GM19099 (cell line): ENCODE measurements around the gene UBR4.

Experiments used
- POLR2A ChIP-seq: IDR thresholded peaks from 3 replicates; pipeline ENCODE4 v1.6.1; 2011; ENCODE audit warnings: low read depth; ENCODE audit not compliant: insufficient read length; ENCODE audit errors: extremely low read depth

UBR4 gene

GRCh38 chr1:19055701-19056100, 154.4 kb downstream of the UBR4 start:
- TF ChIP-seq POLR2A: no peak

DNA sequence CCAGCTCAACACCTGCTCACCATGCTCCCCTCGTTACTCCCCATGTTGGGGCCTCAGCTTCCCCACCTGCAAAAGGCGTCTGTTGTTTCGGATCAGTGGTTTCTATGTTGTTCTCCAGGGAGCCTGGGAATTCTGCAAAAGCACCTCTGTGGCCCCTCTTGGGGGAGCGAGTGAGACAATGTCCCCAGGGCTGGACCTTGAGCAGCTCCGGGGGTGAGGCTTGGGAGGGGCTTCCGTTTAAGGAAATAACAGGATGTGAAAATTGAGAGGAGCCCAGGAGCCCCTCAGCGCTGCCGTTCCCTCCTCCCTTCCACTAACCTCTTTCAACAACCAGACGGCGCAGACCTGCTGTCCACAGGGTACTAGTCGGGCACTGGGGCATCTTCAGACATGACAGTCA, 155.1 kb downstream of the UBR4 start:
- no peak for TF ChIP-seq POLR2A

DNA sequence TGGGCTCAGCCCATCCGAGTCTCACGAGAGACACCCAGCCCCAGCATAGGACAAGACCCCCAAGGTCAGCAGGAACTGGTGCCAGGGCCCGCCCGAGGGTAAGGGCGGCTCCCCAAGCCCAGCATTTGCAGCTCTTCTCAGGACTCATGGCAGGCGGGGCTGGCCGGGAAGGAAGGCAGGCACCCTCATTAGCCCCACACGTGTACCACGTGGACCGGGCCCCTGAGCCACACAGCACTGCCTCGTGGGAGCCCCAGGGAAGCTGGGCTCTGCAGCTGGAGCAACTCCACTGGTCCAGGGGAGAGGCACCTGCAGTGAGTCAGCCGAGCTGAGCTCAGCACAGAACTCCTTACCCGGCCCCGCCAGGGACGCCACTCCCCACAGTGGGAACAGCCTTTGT, 155.8 kb downstream of the UBR4 start:
- TF ChIP-seq POLR2A: no peak

DNA sequence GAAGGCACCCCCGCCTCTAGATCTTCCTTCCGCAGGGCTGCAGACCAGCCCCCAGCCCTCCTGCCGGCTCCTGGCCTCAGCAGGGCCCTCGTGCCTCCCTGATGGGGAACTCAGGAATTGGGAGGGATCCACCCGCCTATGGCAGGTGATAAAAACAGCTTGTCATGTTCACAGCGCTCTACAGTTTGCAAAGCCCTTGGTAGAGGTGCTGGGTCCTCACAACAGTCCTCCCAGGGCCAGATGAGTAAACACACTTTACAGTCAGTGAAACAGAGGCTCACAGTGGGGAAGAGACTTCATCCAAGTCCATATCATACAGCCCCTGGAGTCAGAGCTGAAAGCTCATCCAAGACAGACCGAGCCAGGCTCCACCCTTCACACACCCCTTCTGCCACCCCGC, 156.6 kb downstream of the UBR4 start:
- no peak for TF ChIP-seq POLR2A

GRCh38 chr1:19049798-19050197, 160.3 kb downstream of the UBR4 start:
- TF ChIP-seq POLR2A: no peak

DNA sequence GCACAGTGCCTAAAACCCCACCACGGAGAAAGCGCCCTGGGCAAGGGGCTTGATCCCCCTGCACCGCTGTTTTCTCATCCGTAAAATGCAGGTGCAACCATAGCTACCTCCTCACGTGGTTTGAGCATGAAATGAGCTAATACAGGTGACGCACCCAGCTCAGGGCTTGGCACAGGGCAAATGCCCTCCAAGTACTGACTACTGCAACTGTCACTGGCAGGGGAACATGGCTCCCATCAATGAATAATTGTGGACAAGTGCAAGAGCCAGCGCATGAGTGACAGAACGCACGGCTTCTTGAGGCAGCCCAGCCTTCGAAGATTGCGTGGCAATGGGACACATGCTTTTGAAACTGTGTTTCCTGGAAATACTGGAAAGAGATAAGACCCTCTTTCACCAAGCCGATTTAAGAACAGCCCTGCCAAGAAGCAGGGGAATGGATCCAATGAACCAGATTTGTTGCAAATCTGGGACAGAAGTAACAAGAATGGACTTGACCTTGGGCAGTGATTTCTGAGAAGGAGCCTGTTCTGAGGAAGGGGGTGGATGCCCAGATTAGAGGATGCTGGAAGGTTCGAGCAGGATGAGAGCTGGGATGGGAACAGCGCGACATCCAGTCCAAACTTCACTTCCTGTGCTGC, 160.8 kb downstream of the UBR4 start:
- TF ChIP-seq POLR2A: no peak

DNA sequence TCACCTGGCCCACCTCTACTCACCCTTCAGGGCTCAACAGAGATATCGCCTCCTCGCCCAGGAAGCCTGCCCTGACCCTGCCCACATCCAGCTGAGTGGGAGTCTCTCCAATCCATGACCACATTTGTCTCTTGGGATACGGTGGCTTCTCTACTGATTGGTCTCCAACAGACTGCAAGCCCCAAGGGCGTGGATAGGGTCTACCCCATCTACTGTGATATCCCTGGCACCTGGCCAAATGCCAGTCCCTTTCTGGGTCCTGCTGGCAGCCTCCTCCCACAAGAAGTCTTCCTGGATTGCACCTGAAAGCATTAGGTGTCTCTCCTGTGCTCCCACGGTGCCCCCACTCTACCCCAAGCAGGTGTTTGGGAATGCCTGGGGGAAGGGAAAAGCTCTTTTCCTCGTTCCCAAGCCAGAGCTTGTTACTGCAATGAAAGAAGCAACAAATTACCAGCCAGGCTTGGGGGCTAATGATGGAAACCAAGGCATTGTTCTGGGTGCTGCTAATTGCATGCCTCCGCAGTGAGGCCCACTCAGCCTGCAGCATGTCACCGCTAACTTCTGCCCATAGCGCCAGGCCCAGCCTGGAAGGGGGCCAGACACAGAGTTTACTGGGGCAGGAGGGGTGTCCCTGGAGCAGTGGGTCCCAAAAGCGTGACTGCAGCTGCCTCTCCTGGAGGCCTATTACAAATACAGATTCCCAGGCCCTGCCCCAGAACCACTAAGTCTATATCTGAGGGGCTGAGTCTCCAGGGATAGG, 162.9 kb downstream of the UBR4 start:
- TF ChIP-seq POLR2A: no peak

DNA sequence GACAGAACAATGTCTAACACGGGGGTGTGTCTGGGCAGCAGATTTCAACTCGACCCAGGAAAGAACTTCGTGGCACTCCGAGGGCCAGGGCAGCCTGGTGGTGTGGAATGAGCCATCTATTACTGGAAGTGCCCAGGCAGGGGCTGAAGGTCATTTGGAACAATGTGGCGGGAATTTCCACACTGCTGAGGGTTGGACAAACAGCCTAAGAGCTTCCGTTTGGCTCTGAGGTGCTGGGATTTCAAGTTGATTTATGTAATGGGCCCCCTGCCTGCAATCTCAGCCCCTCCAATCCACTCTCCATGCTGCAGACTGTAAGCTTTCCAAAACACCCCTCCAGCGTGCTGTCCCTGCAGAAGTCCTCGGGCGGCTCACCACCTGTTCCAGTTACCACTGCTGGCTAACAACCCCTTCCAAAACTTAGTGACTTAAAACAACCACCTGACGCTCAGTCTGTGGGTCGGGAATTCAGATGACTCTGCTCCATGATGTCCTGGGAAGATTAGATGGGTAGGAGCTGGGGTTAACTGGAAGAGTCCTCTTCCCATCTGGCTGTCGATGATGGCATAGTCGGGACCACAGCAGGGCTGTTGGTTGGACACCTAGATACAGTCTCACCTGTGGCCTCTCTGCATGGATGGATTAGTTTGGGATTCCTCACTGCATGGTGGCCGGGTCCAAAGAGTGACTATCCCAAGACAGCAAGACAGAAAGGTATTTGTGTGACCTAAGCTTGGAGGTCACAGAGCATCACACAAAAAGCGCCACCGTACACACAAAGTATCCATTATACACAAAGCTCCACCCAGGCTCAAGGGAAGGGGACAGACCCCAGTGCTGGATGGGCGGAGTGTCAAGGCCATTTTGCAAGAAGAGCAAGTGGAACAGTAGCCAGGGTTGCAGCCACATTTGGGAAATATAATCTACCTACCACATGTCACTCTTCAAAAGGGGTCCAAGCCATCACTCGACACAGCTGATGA, 163.9 kb downstream of the UBR4 start:
- TF ChIP-seq POLR2A: no peak

GRCh38 chr1:19044975-19045831, 164.9 kb downstream of the UBR4 start:
- TF ChIP-seq POLR2A: no peak

GRCh38 chr1:19044471-19044870, 165.6 kb downstream of the UBR4 start:
- no peak for TF ChIP-seq POLR2A

DNA sequence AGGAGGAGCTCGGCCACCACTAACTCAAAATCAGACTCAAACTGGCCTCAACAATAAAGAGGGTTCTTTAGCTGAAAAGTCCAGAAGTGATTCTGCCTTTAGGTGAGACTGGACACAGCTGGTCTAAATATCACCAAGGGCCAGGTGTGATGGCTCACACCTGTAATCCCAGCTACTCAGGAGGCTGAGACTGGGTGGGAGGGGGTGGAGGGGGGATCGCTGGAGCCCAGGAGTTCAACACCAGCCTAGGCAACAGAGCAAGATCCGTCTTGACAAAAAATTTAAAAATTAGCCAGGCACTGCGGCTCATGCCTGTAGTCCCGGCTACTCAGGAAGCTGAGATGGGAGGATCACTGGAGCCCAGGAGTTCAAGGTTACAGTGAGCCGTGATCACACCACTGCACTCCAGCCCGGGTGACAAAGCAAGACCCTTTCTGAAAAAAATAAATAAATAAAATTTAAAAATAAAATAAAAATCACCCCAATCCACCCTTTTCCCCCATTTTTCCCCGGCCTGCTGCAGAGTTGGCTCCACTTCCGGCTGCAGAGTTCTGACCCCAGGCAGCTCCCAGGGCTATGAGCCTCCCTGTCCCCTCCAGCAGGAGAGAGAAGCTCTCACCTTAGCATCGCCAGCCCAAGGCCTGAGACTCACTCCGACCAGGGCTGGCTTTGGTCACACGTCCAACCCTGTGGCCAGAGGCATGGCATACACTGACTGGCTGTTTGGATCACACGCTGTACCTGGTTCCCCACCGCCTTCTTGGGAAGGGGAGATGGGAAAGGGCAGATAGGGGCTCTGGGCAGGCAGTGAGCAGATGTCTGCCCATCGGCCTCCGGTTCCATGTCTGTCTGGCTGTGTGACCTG, 166.3 kb downstream of the UBR4 start:
- no peak for TF ChIP-seq POLR2A

DNA sequence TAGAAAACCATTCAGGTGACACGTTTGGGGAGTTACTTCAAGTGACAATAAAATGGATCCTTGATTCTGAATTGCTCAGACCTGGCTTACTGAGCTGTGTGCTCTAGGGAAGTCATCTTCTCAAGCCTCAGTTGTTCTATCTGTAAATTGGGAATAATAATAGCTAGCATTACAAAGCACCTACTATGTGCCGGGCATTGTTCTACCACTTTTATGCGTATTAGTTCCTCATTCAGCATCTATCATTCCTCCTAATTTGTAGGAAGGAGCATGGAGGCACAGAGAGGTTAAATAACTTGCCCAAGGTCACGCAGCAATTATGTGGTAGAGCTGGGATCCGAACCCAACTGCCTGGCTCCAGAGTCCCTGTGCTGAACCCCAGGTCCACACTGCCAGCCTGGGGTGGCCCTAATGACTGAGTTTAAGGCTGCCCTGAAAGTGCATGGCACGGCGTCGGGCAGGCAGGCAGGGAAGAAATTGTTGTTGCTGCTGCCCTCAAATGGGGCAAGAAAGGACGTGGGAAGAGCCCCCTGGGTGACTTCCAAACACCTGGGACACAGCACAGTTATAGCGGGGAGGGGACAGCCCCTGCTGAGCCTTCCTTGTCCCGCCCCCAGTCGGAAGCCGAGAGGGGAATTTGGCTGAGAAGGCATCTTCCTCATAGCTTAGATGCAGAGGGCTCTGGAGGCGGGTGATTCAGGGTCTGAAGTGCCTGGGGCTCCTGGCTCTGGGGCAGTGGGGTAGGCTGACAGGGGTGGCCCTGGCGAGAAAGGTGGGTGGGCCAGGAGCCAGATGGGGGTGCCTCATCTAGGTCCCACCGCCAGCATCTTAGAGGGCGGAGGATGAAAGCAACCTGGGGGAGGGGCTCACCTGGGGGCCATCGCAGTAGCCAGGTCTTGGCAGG, 167.1 kb downstream of the UBR4 start:
- TF ChIP-seq POLR2A: no peak
